ENCODE measurements around the gene RPS6KA4. TPM values are rescaled to one million over a fixed set of nuclear protein-coding genes. Genes with fewer than 3 reads are reported as not detected.

The RPS6KA4 gene
- total RNA-seq, 2 experiments from 2014 or later = 7.3 to 9.2 TPM

DNA sequence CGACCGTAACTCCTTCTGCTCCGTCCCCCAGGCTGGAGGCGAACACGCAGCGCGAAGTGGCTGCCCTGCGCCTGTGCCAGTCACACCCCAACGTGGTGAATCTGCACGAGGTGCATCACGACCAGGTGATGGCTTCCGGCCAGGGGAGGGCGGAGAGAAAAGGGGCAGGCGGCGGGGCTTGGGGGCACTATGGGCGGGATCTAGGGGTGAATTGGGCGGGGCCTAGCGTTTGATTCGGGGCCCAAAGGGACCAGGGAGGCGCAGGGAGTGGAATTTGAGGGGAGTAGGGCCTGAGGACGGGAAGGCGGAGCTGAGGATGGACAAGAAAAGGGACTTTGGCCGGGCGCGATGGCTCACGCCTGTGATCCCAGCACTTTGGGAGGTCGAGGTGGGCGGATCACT lies 9.7 kb downstream of the RPS6KA4 start:
- H3K36me3 ChIP-seq (ENCODE audit: insufficient read depth, low read length) = peaks cover 50% of the 10 kb centered on the region
- no peak overlapping the region for H3K4me3 ChIP-seq (ENCODE audit: low read length)
- Mint-ChIP-seq H3K4me3 (no peak overlapping the region), H3K4me1 (ENCODE audit: low read depth) (no peaks in the 10 kb centered on the region), H3K27me3 (no peaks in the 10 kb centered on the region), H3K27ac (no peak overlapping the region), H3K36me3 (ENCODE audit: low read depth) (peaks cover 36% of the 10 kb centered on the region), H3K9me3 (no peaks in the 10 kb centered on the region)
- intact Hi-C loops (cut with DNase I, micrococcal nuclease) = loop anchor here in 1 of 2 experiments (10.0 kb wide), 1 partner anchor 286 kb away; no protein-coding TSS in a partner anchor
- ChIA-PET POLR2A (no interaction called here), CTCF (no interaction called here)
- ATAC-seq (ENCODE audit: poor library complexity) = no peak
- no peak for DNase-seq
- H3K4me1 ChIP-seq (ENCODE audit: insufficient read depth, low read length) = peaks cover 3% of the 10 kb centered on the region
- H3K9me3 ChIP-seq (ENCODE audit: control insufficient read depth in 1 of 2, insufficient read depth in 1 of 2, low read length in 2 of 2) = no peaks in the 10 kb centered on the region
- no peak for TF ChIP-seq CTCF (IDR thresholded peaks at IDR 0.05)
- H3K27me3 ChIP-seq (ENCODE audit: control insufficient read depth in 1 of 2, insufficient read depth in 2 of 2, low read length in 2 of 2) = no peaks in the 10 kb centered on the region
- H3K27ac ChIP-seq (ENCODE audit: low read depth in 1 of 2, low read length in 2 of 2) = no peak overlapping the region

- Mint-ChIP-seq H3K4me3 (no peak overlapping the region), H3K36me3 (ENCODE audit: low read depth) (peaks cover 28% of the 10 kb centered on the region), H3K9me3 (no peaks in the 10 kb centered on the region), H3K27ac (no peak overlapping the region), H3K4me1 (ENCODE audit: low read depth) (no peaks in the 10 kb centered on the region), H3K27me3 (no peaks in the 10 kb centered on the region)
- H3K4me3 ChIP-seq (ENCODE audit: low read length) = no peak overlapping the region
- ChIA-PET POLR2A (no interaction called here), CTCF (no interaction called here)
- TF ChIP-seq CTCF (IDR thresholded peaks at IDR 0.05) = no peak
- ATAC-seq (ENCODE audit: poor library complexity) = no peak
- no peaks in the 10 kb centered on the region for H3K9me3 ChIP-seq (ENCODE audit: control insufficient read depth in 1 of 2, insufficient read depth in 1 of 2, low read length in 2 of 2)
- intact Hi-C loops (cut with DNase I, micrococcal nuclease) = loop anchor here in 1 of 2 experiments (10.0 kb wide), 1 partner anchor 285 kb away; no protein-coding TSS in a partner anchor
- peaks cover 3% of the 10 kb centered on the region for H3K4me1 ChIP-seq (ENCODE audit: insufficient read depth, low read length)
- DNase-seq = peak in 1 of 14 experiments; percentile 33
- peaks cover 42% of the 10 kb centered on the region for H3K36me3 ChIP-seq (ENCODE audit: insufficient read depth, low read length)
- H3K27me3 ChIP-seq (ENCODE audit: control insufficient read depth in 1 of 2, insufficient read depth in 2 of 2, low read length in 2 of 2) = no peaks in the 10 kb centered on the region
- H3K27ac ChIP-seq (ENCODE audit: low read depth in 1 of 2, low read length in 2 of 2) = no peak overlapping the region
Observed at GRCh38 chr11:64369440-64370421, 10.8 kb downstream of the RPS6KA4 start.

GRCh38 chr11:64371201-64371600 lies 12.2 kb downstream of the RPS6KA4 start:
- CTCF ChIA-PET = no interaction called here

More at GRCh38 chr11:64371201-64371600, 12.2 kb downstream of the RPS6KA4 start:
- peaks cover 3% of the 10 kb centered on the region for H3K4me1 ChIP-seq (ENCODE audit: insufficient read depth, low read length)
- no peaks in the 10 kb centered on the region for H3K9me3 Mint-ChIP-seq
- no peak overlapping the region for H3K4me3 Mint-ChIP-seq
- H3K36me3 ChIP-seq (ENCODE audit: insufficient read depth, low read length) = peaks cover 29% of the 10 kb centered on the region
- intact Hi-C loops (cut with DNase I, micrococcal nuclease) = no loop called here
- POLR2A ChIA-PET = no interaction called here
- no peak for TF ChIP-seq CTCF (IDR thresholded peaks at IDR 0.05)
- no peak overlapping the region for H3K27ac ChIP-seq (ENCODE audit: low read depth in 1 of 2, low read length in 2 of 2)
- no peaks in the 10 kb centered on the region for H3K27me3 ChIP-seq (ENCODE audit: control insufficient read depth in 1 of 2, insufficient read depth in 2 of 2, low read length in 2 of 2)
- H3K4me1 Mint-ChIP-seq (ENCODE audit: low read depth) = no peaks in the 10 kb centered on the region
- H3K4me3 ChIP-seq (ENCODE audit: low read length) = no peak overlapping the region
- ATAC-seq (ENCODE audit: poor library complexity) = no peak
- no peak overlapping the region for H3K27ac Mint-ChIP-seq
- H3K36me3 Mint-ChIP-seq (ENCODE audit: low read depth) = peaks cover 14% of the 10 kb centered on the region
- H3K9me3 ChIP-seq (ENCODE audit: control insufficient read depth in 1 of 2, insufficient read depth in 1 of 2, low read length in 2 of 2) = no peaks in the 10 kb centered on the region
- no peak for DNase-seq
- no peaks in the 10 kb centered on the region for H3K27me3 Mint-ChIP-seq
